ENCODE measurements around the gene THBD.
A peak's percentile ranks its signal among the peaks of the same experiment; 100 is the strongest.

The THBD gene

DNA sequence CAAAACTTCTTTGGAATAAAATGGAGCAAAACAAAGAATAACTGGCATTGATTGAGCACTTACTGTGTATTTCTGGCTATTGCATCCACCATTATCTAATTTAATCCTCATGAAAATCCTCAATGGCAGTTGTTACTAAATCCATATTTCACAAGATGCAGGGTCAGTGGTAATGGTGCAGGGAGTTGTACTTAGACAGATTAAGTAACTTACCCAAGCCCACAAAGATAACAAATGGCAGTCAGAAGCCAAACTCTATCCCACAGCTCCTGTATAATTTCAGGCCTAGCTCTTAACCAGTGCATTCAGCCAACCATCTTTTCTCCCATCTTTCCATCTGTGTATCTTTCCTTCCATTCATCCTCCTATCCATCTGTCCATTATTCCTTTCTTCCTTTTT is 43.7 kb downstream of the THBD start:
- DNase-seq (ENCODE audit: low read depth, low spot score) = no peak
- no peak overlapping the region for H3K4me3 ChIP-seq (ENCODE audit: low read depth, low read length)
- TF ChIP-seq, protein P1, sequence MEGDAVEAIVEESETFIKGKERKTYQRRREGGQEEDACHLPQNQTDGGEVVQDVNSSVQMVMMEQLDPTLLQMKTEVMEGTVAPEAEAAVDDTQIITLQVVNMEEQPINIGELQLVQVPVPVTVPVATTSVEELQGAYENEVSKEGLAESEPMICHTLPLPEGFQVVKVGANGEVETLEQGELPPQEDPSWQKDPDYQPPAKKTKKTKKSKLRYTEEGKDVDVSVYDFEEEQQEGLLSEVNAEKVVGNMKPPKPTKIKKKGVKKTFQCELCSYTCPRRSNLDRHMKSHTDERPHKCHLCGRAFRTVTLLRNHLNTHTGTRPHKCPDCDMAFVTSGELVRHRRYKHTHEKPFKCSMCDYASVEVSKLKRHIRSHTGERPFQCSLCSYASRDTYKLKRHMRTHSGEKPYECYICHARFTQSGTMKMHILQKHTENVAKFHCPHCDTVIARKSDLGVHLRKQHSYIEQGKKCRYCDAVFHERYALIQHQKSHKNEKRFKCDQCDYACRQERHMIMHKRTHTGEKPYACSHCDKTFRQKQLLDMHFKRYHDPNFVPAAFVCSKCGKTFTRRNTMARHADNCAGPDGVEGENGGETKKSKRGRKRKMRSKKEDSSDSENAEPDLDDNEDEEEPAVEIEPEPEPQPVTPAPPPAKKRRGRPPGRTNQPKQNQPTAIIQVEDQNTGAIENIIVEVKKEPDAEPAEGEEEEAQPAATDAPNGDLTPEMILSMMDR (IDR thresholded peaks at IDR 0.05; ENCODE audit: low read depth, low read length) = no peak
- in situ Hi-C loops (cut with HindIII; ENCODE audit: low sequenced_read_pairs) = no loop called here

DNA sequence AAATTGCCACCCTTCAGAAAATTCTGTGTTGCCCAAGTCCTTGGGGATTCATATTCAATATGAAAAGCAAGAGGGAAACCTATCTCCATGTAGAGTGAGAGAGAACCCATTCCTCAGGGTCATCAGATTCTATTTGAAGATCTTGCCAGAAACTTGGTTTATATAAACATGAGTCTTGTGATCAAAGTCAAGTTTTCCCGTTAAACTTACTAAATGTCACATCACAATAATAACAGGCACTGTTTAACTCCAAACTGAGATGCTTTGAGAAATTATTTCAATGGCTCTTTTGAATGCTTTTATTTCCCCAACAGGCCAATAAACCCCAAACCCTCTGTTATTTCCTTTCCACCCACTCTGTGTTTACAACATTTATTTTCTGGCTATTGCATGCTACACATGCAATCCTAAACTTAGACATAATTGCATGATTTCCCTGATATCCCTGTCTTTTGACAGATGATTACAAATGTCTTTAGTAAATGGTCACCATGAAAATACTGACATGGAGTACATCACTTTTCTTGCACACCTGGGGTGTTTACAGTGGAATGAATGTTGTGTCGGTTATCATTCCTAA is 45.5 kb downstream of the THBD start:
- in situ Hi-C loops (cut with HindIII; ENCODE audit: low sequenced_read_pairs) = no loop called here
- no peak overlapping the region for H3K4me3 ChIP-seq (ENCODE audit: low read depth, low read length)
- DNase-seq (ENCODE audit: low read depth, low spot score) = no peak
- TF ChIP-seq, protein P1 (IDR thresholded peaks at IDR 0.05; ENCODE audit: low read depth, low read length) = no peak

DNA sequence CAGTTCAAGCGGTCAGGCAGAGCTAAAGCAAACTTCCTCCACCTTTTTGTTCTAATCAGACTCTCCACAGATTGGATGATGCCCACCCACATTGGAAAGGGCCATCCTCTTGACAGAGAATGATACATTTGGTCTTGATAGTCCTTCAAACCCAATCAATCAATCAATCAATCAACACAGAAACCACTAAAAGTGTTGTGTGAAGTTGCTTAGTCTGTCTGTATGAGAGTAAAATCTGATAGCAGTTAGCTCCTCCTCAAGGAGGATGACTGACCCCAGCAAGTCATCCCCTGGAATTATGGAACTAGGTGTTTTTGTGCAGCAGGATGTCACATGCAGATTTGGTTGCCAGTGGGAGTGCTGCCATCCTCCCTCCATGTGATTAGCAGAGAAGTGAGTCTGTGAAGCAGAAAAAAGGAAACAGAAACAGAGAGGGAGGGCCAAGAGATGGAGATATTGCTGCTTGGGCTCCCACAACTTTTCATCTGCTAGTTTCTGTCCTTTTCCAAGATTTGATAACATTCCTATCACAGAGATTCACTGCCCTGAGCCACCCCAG is 46.3 kb downstream of the THBD start:
- TF ChIP-seq, protein P1 (IDR thresholded peaks at IDR 0.05; ENCODE audit: low read depth, low read length) = no peak
- in situ Hi-C loops (cut with HindIII; ENCODE audit: low sequenced_read_pairs) = no loop called here
- no peak overlapping the region for H3K4me3 ChIP-seq (ENCODE audit: low read depth, low read length)
- DNase-seq (ENCODE audit: low read depth, low spot score) = no peak

DNA sequence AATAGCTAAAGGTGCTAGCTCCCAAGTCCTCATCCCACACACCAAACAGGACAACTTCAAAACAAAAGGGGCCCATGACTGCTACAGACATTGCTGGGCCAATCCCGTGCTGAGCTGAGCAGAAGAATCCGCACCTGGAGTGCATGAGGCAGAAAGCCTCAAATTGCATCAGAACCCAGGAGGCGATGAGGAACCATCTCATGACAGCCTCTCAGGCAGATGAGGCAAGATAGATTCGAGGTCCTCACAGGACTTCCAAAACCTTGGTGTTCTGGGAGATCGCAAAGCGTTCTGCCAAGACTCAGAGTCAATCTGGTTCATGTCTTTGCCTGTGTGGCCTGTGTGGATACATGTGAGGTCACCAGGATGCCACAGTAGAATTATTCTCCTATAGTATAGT is 47.2 kb downstream of the THBD start:
- TF ChIP-seq, protein P1 (IDR thresholded peaks at IDR 0.05; ENCODE audit: low read depth, low read length) = no peak
- in situ Hi-C loops (cut with HindIII; ENCODE audit: low sequenced_read_pairs) = no loop called here
- H3K4me3 ChIP-seq (ENCODE audit: low read depth, low read length) = no peak overlapping the region
- no peak for DNase-seq (ENCODE audit: low read depth, low spot score)

DNA sequence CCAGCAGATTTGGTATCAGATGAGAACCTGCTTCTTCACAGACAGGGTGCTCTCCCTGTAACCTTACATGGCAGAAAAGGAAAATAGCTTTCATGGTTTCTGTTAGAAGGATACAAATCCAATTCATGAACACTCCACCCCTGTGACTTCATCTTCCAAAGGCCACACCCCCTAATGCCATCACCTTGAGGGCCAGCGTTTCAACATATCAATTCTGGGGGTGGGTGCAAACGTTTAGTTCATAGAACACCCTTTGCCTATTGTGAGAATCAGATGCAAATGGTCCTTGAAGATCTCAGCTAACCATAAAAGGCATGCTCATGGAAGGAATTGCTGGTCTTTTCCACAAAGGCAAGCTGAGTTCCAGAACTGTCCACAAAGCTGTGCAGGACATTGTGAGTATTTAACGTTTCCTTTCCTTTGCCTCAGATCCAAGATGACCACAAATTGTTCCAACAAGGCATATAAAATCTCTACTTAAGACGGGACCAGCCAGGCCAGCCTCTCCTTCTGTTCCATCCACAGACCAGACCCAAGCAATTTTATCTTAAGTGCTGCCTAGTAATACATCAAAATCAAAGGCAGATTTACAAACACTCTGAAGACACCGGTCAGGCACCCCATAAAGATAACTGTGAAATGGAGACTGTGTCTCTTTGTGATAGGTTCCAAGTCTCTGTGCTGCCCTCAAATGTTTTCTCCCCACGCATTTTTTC is 49.1 kb downstream of the THBD start:
- in situ Hi-C loops (cut with HindIII; ENCODE audit: low sequenced_read_pairs) = no loop called here

DNA sequence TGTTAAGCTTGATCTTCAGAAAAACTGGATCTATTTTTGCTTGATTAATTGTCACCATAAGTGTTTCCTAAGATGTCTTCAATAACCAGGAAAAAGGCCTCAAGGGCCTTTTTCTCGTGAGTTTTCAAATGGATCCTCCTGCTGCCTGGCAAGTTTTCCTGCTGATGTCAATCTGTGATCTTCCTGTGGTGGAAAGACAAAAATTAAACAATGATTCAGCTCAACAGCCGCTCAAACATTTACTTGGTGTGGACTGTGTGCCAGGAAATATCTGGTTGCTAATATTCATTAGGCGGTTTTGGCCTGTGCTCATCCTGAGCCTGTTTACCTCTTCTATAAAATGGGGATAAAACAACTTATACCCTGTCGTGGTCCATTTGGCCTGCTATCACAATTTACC is 49.7 kb downstream of the THBD start:
- TF ChIP-seq, protein P1 (IDR thresholded peaks at IDR 0.05; ENCODE audit: low read depth, low read length) = no peak
- H3K4me3 ChIP-seq (ENCODE audit: low read depth, low read length) = no peak overlapping the region
- DNase-seq (ENCODE audit: low read depth, low spot score) = peak; percentile 6
- in situ Hi-C loops (cut with HindIII; ENCODE audit: low sequenced_read_pairs) = no loop called here

More for the DNA sequence above, 49.1 kb downstream of the THBD start:
- TF ChIP-seq, protein P1 (IDR thresholded peaks at IDR 0.05; ENCODE audit: low read depth, low read length) = no peak
- no peak overlapping the region for H3K4me3 ChIP-seq (ENCODE audit: low read depth, low read length)
- DNase-seq (ENCODE audit: low read depth, low spot score) = no peak

Measured in astrocyte of the spinal cord (primary cell).